HG03025 (cell line): Measurements from ENCODE around the gene RYR3.
"Not testable (repeated sequence)": the region's sequence is repeated elsewhere in the genome, so short reads cannot be mapped to it uniquely, and the experiment has no call there.

Source experiments
- ATAC-seq: cut with Tn5 transposase; IDR thresholded peaks from one replicate; pipeline ENCODE4 v1.9.1; 2021; ENCODE audit warnings: mild to moderate bottlenecking, moderate library complexity; ENCODE audit not compliant: unreplicated experiment, low FRiP score

The RYR3 gene

DNA sequence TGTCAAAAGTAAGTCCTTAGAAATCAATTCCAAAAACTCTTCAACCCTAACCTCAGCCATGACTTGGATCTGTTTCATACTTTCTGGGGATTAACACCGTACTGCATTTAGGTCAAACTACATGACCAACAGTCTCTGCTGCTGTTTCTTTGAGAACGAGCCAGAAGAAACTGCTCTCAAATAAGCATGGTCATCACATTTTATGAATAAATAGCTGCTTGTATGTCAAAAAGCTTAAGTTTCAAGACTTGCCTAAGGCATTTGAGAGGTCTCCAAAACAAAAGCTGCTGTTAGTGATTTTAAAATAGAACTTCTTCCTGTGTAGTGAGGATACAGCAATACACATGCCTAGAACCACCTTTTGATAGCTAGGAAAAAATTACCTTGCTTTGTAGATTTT lies 491.2 kb downstream of the RYR3 start:
- no peak for ATAC-seq

DNA sequence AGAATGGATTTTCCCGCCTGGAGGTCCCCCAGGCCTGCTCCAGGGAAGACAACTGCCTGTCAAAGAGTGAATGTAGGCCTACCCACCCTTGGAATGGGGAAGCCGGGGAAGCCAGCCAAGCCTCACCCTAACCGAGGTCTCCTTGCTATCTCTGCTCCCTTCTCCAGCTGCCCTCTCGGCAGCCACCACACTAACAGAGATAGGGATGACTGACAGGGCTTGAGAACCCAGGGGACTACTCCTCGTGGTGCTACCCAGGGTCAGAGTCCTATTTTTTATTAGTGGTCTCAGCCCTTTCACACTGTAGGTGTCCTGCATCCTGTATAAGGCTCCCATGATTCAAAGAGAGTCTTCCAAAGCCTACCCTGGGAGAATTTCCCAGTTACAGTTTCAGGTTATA lies 496.9 kb downstream of the RYR3 start:
- ATAC-seq = no peak

DNA sequence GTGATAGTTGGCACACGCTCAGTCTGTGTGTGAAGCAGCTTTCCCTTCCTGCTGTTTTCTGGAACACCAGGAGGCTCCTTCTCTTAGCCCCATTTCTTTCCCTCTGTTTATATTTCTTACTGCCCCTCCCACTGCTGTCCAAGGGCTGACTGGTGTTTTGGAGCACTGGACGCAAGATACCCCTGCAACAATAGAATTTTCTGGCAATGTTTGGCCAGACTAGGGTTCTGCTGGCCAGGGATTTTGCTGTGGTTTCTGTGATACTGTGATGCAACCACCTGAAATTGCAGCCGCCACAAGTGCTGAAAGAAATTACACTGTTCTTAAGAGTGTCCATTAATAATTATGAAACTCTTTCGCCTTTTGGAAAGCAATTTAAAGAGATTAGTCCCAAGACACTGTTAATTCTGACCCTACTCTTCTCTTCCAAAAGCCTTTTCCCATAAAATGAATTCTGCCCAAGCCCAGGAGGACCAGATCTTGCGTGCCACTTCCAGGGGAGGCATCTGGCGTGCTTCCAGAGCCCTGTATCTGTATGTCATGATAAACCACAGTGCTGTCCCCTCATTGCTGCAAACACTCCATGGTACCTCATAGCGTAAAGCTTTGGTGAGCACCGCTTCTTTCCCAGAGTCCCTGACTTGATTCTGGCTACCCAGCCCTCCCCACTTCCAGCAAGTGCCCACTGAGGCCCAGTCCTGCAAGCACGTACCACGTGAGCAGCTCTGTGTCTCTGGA lies 498.1 kb downstream of the RYR3 start:
- no peak for ATAC-seq

DNA sequence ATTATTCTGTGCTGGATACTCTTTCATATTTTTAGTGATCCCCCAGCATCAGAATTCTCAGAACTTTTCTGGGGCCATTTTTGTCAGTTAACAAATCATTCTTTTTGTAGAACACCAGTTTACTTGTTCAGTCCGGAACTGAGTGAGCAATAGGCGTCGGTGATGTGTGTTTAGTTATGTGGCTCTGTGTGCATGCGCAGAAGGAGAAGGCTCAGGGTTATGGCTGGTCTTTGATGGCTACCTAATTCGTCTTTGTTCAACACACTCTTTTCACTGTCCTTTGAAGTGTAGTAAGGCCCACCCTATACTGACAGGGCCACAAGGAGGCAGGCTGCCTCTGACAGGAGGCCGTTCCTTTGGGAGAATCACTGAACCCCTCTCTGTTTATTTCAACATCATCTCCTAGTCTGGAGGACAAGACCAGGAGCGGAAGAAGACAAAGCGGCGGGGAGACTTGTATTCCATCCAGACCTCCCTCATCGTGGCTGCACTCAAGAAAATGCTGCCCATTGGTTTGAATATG lies 499.4 kb downstream of the RYR3 start:
- ATAC-seq = no peak

DNA sequence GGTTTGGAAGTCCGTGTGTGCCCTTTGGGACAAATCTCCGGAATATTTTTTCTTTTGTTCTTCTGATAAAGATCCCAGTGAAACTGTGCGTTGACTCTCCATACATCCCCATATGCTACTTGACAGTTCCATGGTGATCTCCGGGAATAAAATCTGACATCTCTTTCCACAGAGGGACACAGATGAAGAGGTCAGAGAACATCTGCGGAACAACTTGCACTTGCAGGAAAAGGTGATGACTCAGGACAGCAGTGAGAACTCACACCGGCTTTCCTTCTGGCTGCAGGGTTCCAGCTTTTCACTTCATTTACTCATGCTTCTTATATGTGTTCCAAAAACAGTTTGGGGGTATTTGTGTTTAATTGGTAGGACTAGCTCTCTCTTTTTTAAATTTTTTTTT lies 500.0 kb downstream of the RYR3 start:
- no peak for ATAC-seq

DNA sequence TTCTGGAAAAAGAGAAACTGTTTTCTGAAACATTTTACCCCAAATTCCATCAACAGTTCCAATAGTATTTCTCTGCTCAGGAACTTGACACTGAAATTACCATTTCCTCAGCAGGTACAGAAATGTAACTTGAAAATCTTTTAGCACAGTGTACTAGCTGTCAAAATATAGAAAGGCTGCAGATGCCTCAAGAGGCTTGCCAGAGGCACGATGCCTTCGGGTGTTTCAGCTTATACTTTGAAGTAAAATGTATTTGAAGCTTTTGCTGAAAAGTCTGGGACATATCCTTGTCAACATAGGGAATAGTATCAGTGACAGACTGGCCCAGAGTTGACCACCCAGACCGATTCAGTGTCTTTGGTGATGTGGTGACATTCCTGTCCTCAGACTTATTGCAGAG lies 503.1 kb downstream of the RYR3 start:
- ATAC-seq = no peak

DNA sequence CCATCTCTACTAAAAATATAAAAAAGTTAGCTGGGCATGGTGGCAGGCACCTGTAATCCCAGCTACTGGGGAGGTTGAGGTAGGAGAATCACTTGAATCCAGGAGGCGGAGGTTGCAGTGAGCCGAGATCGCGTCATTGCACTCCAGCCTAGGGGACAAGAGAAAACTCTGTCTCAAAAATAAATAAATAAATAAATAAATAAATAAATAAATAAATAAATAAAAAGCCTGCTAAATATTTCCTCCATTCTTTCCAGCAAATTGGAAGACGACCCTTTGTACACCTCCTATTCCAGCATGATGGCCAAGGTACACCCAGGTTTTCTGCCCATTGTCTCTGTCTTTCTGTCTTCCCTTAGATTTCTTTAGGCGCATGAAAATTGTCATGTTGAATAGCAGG lies 508.7 kb downstream of the RYR3 start:
- ATAC-seq = not testable (repeated sequence)

DNA sequence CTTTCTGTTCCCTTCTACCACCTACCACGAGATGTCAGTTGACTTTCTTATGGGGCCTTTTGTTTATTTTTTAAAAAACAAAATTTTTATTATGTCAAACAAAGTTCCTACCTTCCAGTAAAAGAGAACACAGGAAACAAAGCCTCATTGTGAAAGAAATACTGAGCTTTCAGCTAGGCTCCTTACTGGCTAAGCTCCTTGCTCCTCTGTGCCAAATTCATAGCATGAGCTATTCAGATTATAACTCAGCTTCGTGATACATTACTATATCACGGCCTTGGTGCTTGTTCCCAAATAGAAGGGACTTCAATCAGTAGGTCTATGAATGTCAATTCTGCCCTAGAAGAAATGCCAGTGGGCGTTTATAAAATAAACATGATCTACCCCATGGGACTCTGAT lies 511.7 kb downstream of the RYR3 start:
- no peak for ATAC-seq

DNA sequence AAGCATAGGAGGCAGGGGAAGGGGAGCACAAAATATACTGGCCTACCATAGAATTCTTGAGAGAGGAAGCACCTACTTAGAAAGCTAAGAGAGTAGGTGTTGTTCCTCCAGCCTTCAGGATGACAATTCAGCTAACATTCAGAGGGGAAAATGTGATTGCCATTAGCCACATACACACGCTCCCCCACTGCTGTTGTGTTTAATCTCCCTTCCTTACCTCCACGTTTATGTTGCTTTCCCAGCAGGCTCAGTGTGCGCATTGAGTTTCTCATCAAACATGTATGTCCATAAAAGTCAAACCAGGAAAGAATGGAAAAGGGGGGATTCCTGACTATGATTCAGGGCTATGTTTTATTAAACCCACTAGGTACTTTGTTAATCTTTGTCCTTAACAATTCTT lies 512.4 kb downstream of the RYR3 start:
- no peak for ATAC-seq

DNA sequence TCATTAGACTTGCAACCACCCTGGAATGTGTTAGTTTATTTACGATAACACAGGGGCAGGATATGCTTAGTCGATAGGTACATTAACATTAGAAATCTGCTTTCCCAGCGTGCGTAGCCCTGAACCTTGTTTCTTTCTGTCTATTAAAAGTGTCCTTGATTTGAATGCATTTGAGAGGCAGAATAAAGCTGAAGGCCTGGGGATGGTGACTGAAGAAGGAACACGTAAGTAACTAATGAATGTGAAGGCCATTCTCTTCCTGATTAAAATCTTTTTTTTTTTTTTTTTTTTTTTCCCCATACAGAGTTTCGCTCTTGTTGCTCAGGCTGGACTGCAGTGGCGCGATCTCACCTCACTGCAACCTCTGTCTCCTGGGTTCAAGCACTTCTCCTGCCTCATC lies 514.7 kb downstream of the RYR3 start:
- ATAC-seq = no peak

DNA sequence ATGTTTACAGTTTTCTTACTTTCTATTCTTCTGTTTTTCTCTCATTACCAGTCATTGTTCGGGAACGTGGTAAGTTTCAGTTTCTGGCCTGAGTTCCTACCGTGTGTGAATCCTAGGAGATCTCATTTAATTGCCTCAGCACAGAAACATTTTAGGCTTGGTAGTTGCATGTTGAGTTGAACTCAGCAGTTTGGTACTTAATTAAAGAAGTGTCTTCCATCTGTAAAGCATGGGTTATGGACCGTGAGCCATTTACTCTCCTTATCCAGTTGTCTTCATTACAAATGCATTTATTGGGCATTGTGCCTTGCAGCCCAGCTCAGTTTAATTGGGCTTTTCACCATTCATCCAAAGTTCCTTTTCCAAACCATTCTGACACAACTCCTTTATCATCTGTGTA lies 515.4 kb downstream of the RYR3 start:
- no peak for ATAC-seq

DNA sequence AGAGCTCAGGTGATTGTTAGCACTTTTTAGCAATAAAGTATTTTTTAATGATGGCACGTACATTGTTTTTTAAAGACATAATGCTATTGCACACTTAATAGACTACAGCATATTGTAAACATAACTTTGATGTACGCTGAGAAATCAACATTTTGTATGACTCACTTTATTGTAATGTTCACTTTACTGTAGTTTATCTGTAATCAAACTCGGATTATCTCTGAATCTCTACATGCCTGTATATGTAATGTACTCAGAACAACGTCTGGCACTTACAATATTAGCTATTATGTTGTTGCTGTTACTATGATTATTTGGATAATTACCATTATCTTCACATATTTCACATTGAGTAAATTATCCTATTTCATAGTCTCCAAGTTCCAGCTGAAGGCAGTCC lies 519.6 kb downstream of the RYR3 start:
- no peak for ATAC-seq

DNA sequence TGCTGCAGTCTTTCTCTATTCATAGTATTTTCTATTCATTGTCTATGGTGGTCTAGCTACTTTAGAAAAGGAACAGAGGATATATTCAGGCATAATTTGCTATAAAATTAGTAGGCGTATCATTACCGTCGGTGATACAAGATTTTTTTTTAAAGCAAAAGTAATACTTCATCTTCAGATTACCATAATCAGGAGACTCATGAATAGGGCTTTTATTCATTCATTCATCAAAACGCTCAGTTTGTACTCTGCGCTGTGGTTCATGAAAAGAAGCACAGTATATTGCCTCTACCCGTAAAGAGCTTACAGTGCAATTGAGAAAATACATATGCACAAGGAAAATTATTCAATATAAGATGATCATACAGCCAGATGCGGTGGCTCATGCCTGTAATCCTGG lies 520.9 kb downstream of the RYR3 start:
- no peak for ATAC-seq

DNA sequence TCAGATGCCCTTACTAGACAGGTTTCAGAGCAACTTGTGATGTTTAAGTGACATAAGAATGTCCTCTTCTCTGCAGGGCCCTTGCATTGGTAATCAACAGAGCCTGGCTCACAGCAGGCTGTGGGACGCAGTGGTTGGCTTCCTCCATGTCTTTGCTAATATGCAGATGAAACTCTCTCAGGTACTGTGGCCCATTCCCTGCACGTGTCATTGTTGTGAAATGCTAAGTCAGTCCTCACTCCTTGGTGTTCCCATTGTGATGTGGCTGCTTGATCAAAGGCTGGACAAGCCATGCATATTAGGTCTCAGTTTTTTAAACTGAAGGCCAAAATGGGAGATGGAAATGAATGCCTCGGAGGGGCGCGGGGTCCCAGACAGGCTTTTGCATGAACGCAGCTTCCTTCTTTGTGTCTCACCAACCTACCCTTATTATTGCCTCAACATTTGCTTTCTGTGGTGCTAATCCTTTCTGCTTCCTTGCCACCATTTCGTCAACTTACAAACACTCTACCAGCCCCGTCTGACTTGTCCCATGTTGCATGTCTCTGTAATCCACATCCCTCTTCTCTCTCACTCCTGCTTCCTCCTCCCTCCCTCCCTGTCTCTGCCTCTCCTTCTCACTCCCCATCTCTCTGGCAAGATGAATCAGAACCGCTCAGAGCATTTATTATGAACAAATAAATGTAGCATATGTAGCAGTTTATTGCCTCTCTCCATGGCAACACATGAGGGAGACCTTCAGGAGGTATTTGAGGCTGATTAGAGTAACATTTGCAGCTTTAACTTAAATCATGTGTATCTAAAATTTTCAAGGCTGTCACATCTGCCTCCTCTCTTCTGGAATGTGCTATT lies 524.4 kb downstream of the RYR3 start:
- ATAC-seq = no peak

DNA sequence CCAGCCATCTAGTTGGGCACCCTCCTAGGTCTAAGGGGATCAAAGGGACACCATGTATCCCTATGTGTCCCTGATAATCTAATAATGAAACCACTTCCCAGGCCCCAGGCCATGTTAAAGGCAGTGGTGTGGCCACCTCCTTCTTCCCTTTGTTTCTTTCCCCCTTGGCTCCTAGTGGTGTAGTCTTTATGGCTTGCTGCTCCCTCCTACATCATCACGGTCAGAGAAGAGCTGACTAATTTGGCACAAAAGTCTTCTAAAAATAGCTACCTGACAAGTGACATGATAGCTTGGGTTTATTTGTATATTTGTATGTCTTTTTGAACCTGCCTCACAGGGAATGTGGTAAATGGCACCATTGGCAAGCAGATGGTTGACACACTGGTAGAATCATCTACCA lies 526.5 kb downstream of the RYR3 start:
- ATAC-seq = no peak

DNA sequence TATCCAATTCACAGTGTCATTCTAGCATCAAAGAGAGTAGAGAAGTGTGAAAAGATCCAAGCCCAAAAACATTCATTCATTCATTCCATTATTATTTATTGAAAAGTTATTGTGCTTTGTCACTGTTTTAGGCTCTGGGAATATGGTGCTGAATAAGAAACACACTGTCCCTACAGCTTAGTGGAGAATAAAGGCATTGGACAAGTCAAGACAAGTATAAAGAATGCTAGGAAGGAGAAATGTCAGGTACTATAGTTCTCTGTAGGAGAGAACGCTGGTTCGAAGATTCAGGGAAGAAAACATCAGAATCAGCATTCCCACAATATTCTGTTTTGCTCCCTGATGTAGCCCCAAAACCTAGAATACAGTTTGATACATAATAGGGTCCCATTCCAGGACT lies 528.8 kb downstream of the RYR3 start:
- ATAC-seq = no peak

DNA sequence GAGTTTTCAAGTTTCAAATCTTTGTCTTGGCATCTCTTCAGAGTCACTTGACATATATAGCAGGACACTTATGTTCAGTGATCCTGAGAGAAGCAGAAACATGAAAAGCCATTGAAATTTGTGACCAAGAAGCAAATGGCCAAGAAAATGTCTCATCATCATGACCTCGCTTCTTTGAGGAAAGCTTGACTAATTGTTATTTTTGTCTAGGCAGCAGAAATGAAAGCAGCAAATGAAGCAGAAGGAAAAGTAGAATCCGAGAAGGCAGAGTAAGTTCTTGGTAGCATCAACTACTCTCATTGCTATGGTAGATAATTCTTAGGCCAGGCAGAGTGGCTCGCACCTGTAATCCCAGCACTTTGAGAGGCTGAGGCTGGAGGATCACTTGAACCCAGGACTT lies 529.8 kb downstream of the RYR3 start:
- no peak for ATAC-seq

DNA sequence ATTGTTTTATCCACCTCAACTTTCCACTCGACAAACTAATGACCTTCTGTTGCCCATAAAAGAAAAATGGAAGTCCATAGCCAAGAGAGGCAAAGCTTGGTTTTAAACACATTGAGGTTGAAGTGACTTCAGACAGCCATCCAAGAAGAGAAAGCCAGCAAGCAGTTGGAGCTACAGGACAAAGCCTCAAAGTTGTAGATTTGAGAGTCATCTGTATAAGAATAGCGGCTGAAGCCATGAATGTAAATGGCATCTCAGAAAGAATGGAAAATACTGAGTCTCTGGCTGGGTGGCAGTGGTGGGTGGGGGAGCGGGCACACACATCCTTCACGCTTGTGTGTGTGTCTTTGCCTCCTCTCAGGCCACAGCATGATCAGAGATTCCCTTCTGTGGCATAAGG lies 533.4 kb downstream of the RYR3 start:
- no peak for ATAC-seq

DNA sequence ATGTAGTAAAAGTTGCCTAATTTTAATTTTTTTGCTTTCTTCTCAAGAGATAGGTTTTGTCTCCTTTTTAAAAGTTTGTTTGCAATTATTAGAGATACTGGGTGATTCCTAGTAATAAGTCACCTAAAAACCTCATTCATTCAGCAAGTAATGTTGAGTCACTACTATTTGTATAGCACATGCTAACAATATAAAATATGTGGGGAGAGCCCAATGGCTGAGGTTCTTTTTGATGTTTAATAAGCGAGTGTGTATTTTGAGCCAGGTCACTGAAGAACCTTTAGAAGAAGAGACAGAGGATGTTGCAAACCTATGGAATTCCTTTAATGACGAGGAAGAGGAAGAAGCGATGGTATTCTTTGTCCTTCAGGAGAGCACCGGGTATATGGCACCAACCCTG lies 533.8 kb downstream of the RYR3 start:
- ATAC-seq = no peak

DNA sequence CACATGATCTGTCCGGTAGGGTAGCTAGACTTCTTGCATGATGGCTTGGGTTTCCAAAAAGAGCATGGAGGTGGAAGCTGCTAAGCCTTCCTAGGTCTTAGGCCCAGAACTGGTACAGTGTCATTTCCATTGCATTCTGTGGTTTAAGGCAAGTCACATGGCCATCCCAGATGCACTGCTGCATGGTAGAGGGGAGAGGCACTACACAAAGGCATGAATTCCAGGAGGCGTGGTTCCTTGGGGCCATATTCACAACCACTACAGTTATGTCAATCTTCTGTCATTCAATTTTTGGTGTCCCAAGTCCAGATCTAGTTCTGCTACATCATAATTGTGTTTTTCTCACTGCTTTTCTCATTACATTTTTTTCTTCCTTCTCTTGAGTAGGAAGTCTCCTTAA lies 535.4 kb downstream of the RYR3 start:
- ATAC-seq = no peak

DNA sequence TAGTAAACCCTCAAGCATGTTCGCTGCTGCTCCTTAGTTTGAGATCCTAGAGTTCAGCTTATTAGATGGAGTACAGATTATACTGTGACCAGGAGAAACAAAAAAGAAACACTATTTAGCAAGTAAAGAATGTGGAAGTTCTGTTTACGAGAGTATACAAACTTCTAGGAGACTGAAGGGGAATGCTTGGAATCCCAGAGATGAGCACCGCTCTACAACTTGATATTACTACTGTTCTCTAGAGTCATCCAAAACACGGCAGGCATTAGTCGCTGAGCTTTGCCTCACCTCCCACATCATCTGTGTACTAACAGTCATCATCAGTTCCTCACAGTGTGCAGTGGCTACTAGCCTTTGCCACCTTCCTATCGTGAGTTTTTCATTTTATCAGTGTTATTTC lies 536.1 kb downstream of the RYR3 start:
- ATAC-seq = no peak

DNA sequence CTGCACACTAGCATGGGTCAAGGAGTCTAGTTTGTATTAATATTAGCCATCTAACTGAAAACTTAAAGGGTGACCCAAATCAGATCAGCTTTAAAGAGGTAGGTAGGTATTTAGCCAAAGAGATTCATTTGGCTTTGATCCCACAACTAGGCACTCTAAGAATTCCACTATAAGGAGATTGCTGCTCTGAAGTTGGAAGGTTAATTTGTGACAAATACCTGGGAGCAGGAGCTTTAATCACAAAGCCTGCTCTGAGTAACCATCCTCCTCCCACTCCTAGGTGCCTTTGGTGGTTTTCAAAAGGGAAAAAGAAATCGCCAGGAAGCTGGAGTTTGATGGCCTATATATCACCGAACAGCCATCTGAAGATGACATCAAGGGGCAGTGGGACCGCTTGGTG lies 537.2 kb downstream of the RYR3 start:
- ATAC-seq = no peak
